ENCODE measurements around the gene SMARCA5.

- TF ChIP-seq IRF3 (IDR thresholded peaks at IDR 0.05), result no peak
- TF ChIP-seq FOS (IDR thresholded peaks at IDR 0.05; ENCODE audit: borderline replicate concordance, extremely low read depth, insufficient read length), result no peak
- TF ChIP-seq MEF2A (IDR thresholded peaks at IDR 0.05; ENCODE audit: insufficient read depth, low read depth, low read length), result no peak
- TF ChIP-seq TBL1XR1 (IDR thresholded peaks at IDR 0.05; ENCODE audit: low read depth, low read length), result no peak
- TF ChIP-seq KDM1A (IDR thresholded peaks at IDR 0.05; ENCODE audit: borderline replicate concordance), result no peak
- no peak for TF ChIP-seq NR2C2 (IDR thresholded peaks at IDR 0.05; ENCODE audit: borderline replicate concordance, control insufficient read depth, insufficient read length, low read depth)
- TF ChIP-seq NFYB (IDR thresholded peaks at IDR 0.05; ENCODE audit: insufficient read depth, low read depth, low read length), result no peak
- no peak for TF ChIP-seq YY1 (IDR thresholded peaks at IDR 0.05; ENCODE audit: low read depth, low read length)
- TF ChIP-seq BRCA1 (IDR thresholded peaks at IDR 0.05; ENCODE audit: low read depth, low read length), result no peak
- no peak for TF ChIP-seq FOXK2 (IDR thresholded peaks at IDR 0.05)
These were observed 32.1 kb upstream of the SMARCA5 start for GRCh38 chr4:143481361-143481760.
